Sigmoid colon (tissue), 3 donors: ENCODE results near the gene CPVL.

Source experiments
- CTCF ChIP-seq, 4 experiments: fragments of 450-650 bp in 3 of 4; fragments of 200-600 bp in 1 of 4; IDR thresholded peaks; one replicate each; pipeline ENCODE4 v1.5.1; 2016 to 2019; ENCODE audit warnings: antibody characterized with exemption in 4 of 4, mild to moderate bottlenecking in 3 of 4, moderate library complexity in 2 of 4
- POLR2A ChIP-seq, 2 donors: fragments of 450-650 bp; IDR thresholded peaks; one replicate each; pipeline ENCODE4 v1.6.1; 2016; ENCODE audit warnings: antibody characterized with exemption in 2 of 2, mild to moderate bottlenecking in 2 of 2, moderate library complexity in 2 of 2

GRCh38 chr7:28964056-28964455, 182.3 kb downstream of the CPVL start:
- TF ChIP-seq CTCF (IDR thresholded peaks at IDR 0.05) (no peak), POLR2A (IDR thresholded peaks at IDR 0.05) (no peak)
